Panc1 (cell line): ENCODE data around the gene STRADA.

ENCODE experiments used
- REST ChIP-seq, 2 experiments: IDR thresholded peaks; 2 replicates each; pipeline ENCODE4 v1.6.1; 2011 to 2012; ENCODE audit warnings: low read depth in 2 of 2, control low read depth in 1 of 2, low read length in 1 of 2, mild to moderate bottlenecking in 1 of 2, moderate library complexity in 1 of 2; ENCODE audit not compliant: insufficient read depth in 1 of 2
- SIN3A ChIP-seq: IDR thresholded peaks from 2 replicates; pipeline ENCODE4 v1.6.1; 2012; ENCODE audit warnings: low read depth, mild to moderate bottlenecking, low read length, moderate library complexity, borderline replicate concordance; ENCODE audit not compliant: insufficient read depth
- TCF7L2 ChIP-seq: IDR thresholded peaks from 2 replicates; pipeline ENCODE4 v1.6.1; 2011; ENCODE audit warnings: mild to moderate bottlenecking, low read depth, low read length, inconsistent platforms
- TF ChIP-seq, protein P1 (sequence below): fragments of 450-650 bp; IDR thresholded peaks from 2 replicates; pipeline ENCODE4 v1.5.1; 2017; ENCODE audit warnings: mild to moderate bottlenecking

DNA sequence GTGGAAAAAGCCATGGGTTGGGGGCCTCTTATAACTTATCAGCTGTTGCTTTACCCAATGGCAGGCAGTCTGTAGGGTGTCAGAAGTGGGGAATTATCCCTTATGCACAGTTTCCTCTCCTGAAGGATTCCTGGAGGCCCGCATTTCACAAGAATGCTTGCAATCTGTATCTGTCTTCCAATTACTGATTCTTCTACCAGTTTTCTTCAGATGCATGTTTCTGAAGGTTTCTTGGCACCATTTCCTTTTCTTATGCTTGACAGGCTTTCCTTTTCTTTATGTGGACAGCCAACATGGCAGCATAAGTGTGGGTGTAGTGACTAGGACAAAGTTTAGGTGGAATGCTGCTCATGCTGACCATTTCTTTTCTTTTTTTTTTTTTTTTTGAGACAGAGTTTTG is 83.2 kb downstream of the STRADA start:
- TF ChIP-seq, protein P1, sequence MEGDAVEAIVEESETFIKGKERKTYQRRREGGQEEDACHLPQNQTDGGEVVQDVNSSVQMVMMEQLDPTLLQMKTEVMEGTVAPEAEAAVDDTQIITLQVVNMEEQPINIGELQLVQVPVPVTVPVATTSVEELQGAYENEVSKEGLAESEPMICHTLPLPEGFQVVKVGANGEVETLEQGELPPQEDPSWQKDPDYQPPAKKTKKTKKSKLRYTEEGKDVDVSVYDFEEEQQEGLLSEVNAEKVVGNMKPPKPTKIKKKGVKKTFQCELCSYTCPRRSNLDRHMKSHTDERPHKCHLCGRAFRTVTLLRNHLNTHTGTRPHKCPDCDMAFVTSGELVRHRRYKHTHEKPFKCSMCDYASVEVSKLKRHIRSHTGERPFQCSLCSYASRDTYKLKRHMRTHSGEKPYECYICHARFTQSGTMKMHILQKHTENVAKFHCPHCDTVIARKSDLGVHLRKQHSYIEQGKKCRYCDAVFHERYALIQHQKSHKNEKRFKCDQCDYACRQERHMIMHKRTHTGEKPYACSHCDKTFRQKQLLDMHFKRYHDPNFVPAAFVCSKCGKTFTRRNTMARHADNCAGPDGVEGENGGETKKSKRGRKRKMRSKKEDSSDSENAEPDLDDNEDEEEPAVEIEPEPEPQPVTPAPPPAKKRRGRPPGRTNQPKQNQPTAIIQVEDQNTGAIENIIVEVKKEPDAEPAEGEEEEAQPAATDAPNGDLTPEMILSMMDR = no peak
- TF ChIP-seq SIN3A = no peak
- TF ChIP-seq TCF7L2 = no peak
- no peak for TF ChIP-seq REST (IDR thresholded peaks at IDR 0.05; ENCODE audit: insufficient read depth in 1 of 2, low read depth in 2 of 2, low read length in 1 of 2)
